ENCODE measurements around the gene OMP.

- no peak for TF ChIP-seq POLR2A (IDR thresholded peaks at IDR 0.05; ENCODE audit: low read depth, low read length)
- no peak for TF ChIP-seq CTCF (IDR thresholded peaks at IDR 0.05; ENCODE audit: extremely low read depth in 1 of 2, insufficient read depth in 1 of 2, low read depth in 1 of 2, low read length in 2 of 2)
- no peak for TF ChIP-seq MAX (IDR thresholded peaks at IDR 0.05; ENCODE audit: insufficient read depth, insufficient read length)
- no peak for TF ChIP-seq EZH2 (IDR thresholded peaks at IDR 0.05; ENCODE audit: borderline replicate concordance, low read depth, low read length, severe bottlenecking)
- TF ChIP-seq GATA2 (IDR thresholded peaks at IDR 0.05; ENCODE audit: insufficient read depth, insufficient read length, low read depth, low read length) = no peak
- no peak for TF ChIP-seq POLR2AphosphoS5 (IDR thresholded peaks at IDR 0.05; ENCODE audit: insufficient read depth, low read depth, low read length)
- no peak for TF ChIP-seq FOS (IDR thresholded peaks at IDR 0.05; ENCODE audit: borderline replicate concordance, insufficient read depth, low read length)
- TF ChIP-seq JUN (IDR thresholded peaks at IDR 0.05; ENCODE audit: borderline replicate concordance, insufficient read depth, insufficient read length, low read depth) = no peak
- TF ChIP-seq MYC (IDR thresholded peaks at IDR 0.05; ENCODE audit: low read depth, low read length) = no peak
These were observed 39.2 kb upstream of the OMP start for GRCh38 chr11:77063407-77063806.

All from endothelial cell of umbilical vein (primary cell).